GM20000 (cell line): ENCODE data around the gene ALS2.
"Not testable (repeated sequence)": the region's sequence is repeated elsewhere in the genome, so short reads cannot be mapped to it uniquely, and the experiment has no call there.

ENCODE experiments used
- DNase-seq: peaks from one replicate; pipeline ENCODE4 v3.0.0; 2012; ENCODE audit warnings: low spot score
- CTCF ChIP-seq: IDR thresholded peaks from 2 replicates; pipeline ENCODE4 v1.5.1; 2012; ENCODE audit warnings: mild to moderate bottlenecking, control low read depth; ENCODE audit errors: extremely low read depth, missing control alignments

Gene ALS2

GRCh38 chr2:201816657-201817575 lies 36.2 kb upstream of the ALS2 start:
- no peak for DNase-seq
- no peak for TF ChIP-seq CTCF

GRCh38 chr2:201813996-201814760 lies 33.4 kb upstream of the ALS2 start:
- DNase-seq, result no peak
- TF ChIP-seq CTCF, result no peak

- not testable (repeated sequence) for DNase-seq
These were observed 29.9 kb upstream of the ALS2 start for GRCh38 chr2:201810604-201811003.

- no peak for TF ChIP-seq CTCF
- DNase-seq, result no peak
These were observed 28.9 kb upstream of the ALS2 start for GRCh38 chr2:201809633-201810032.

- no peak for DNase-seq
- no peak for TF ChIP-seq CTCF
These were observed 27.3 kb upstream of the ALS2 start for GRCh38 chr2:201808027-201808426.

GRCh38 chr2:201807452-201807999 lies 26.8 kb upstream of the ALS2 start:
- TF ChIP-seq CTCF, result no peak
- no peak for DNase-seq

- no peak for DNase-seq
- no peak for TF ChIP-seq CTCF
These were observed 25.9 kb upstream of the ALS2 start, which contains the start of gene CDK15 for GRCh38 chr2:201806442-201807170. CDK15 (plus strand) TSS chr2:201806537; CDS start chr2:201806665, 128 bp downstream.

- not testable (repeated sequence) for DNase-seq
These were observed 18.2 kb upstream of the ALS2 start for GRCh38 chr2:201798914-201799285.
